Measurements from ENCODE around the gene PAPSS1. TPM values are rescaled to one million over a fixed set of nuclear protein-coding genes. Genes with fewer than 3 reads are reported as not detected.

Gene PAPSS1
- total and polyA plus RNA-seq, 2 of the 8 experiments (the other 6 are each of a cell fraction or from before 2014, with no cell fraction given), result 79.2 to 98.5 TPM

DNA sequence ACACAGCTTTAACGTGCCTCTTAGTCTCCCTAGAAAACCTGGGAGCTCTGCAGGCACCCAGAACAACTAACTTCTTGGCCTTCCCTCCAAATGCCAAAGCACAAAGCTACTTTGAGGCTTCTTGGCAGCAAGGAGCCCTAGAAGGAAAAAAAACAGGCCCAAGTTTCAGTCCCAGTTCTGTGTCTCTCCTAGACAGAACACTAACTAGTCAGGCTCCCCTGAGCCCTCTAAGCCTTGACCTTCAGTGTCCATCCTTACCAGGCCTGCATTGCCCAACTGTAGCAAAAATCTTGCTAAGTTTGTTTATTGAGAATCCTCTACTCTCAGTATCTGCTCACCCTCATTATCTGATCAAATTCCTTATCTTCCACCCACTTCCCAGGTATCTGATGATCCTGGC lies 79.2 kb downstream of the PAPSS1 start:
- H2BK20ac ChIP-seq (ENCODE audit: low read length), result no peak overlapping the region
- FAIRE-seq (no peak), DNase-seq (ENCODE audit: low read depth in 1 of 2, low spot score in 2 of 2) (no peak)
- no peak overlapping the region for H3K27ac ChIP-seq (ENCODE audit: low read depth, low read length)
- no peak overlapping the region for H3K4ac ChIP-seq (replicated peaks; ENCODE audit: insufficient read length, low read depth, low read length)
- TF ChIP-seq YY1 (IDR thresholded peaks at IDR 0.05; ENCODE audit: low read depth, low read length) (no peak), FOSL1 (IDR thresholded peaks at IDR 0.05; ENCODE audit: insufficient read depth, low read depth, low read length) (no peak), TAF7 (optimal IDR thresholded peaks at IDR 0.05; ENCODE audit: borderline replicate concordance, low read depth, low read length) (no peak), CBX5 (IDR thresholded peaks at IDR 0.05; ENCODE audit: low read depth, low read length) (no peak), SUZ12 (IDR thresholded peaks at IDR 0.05; ENCODE audit: low read length) (no peak)
- no peak overlapping the region for H2BK5ac ChIP-seq (ENCODE audit: low read depth, low read length)
- H3K9me3 ChIP-seq (ENCODE audit: insufficient read depth in 2 of 2, low read depth in 1 of 2, low read length in 1 of 2), result no peaks in the 10 kb centered on the region
- H4K91ac ChIP-seq (replicated peaks; ENCODE audit: insufficient read length, low read length), result no peak overlapping the region
- no peak overlapping the region for H2AFZ ChIP-seq (ENCODE audit: low read length)
- no peak overlapping the region for H3K56ac ChIP-seq (replicated peaks; ENCODE audit: insufficient read length, low read depth, low read length)
- no peaks in the 10 kb centered on the region for H3K79me2 ChIP-seq (ENCODE audit: control insufficient read depth in 1 of 2, insufficient read depth in 2 of 2, low read length in 2 of 2)
- no peak overlapping the region for H3K18ac ChIP-seq (ENCODE audit: extremely low read depth, low read length)
- 92% methylated on average over 1 of the region's 1 CpG; no CpG with 5 or more reads in 1 of the 2 experiments for WGBS, 2 experiments (ENCODE audit: extremely low coverage in 1 of 2, insufficient coverage in 1 of 2, insufficient read length in 1 of 2, insufficient replicate concordance in 2 of 2, low coverage in 1 of 2, low lambda C conversion rate in 2 of 2, missing lambda C conversion rate in 1 of 2)
- H2BK12ac ChIP-seq (ENCODE audit: low read depth, low read length), result no peak overlapping the region
- H3K4me3 ChIP-seq (ENCODE audit: extremely low read depth in 1 of 4, insufficient read depth in 2 of 4, low read depth in 3 of 4, low read length in 4 of 4), result no peak overlapping the region
- no peaks in the 10 kb centered on the region for H3K27me3 ChIP-seq (replicated peaks in 1 of 4; ENCODE audit: control insufficient read depth in 3 of 4, extremely low read depth in 1 of 4, insufficient read depth in 3 of 4, low read length in 3 of 4)
- H4K8ac ChIP-seq (ENCODE audit: extremely low read depth, insufficient read depth, low read length), result no peak overlapping the region
- CTCF ChIA-PET (ENCODE audit: partially characterized antibody), result interaction anchor here (0.9 to 1.1 kb wide), 2 partner anchors 8 to 95 kb away, joined by 4 read pairs; no protein-coding TSS in a partner anchor
- H4K20me1 ChIP-seq (replicated peaks in 1 of 2; ENCODE audit: control insufficient read depth in 1 of 2, insufficient read depth in 2 of 2, low read length in 2 of 2), result peaks cover 0 to 2% of the 10 kb centered on the region in 2 experiments
- H3K9ac ChIP-seq (replicated peaks in 1 of 4; ENCODE audit: extremely low read depth in 1 of 4, low read depth in 3 of 4, low read length in 3 of 4), result no peak overlapping the region
- no peak overlapping the region for H4K5ac ChIP-seq (ENCODE audit: insufficient read length, low read depth, low read length)
- no peak overlapping the region for H2AK5ac ChIP-seq (ENCODE audit: low read depth, low read length)
- no peaks in the 10 kb centered on the region for H3K23me2 ChIP-seq (ENCODE audit: low read depth, low read length)
- H3K4me2 ChIP-seq (ENCODE audit: insufficient read depth in 1 of 2, low read depth in 2 of 2, low read length in 2 of 2), result no peak overlapping the region
- H3K36me3 ChIP-seq (ENCODE audit: control insufficient read depth in 2 of 4, insufficient read depth in 4 of 4, low read length in 3 of 4), result peaks cover 0 to 14% (median 5%) of the 10 kb centered on the region in 4 experiments; a peak in 5 of 8 replicates
- H3K23ac ChIP-seq (ENCODE audit: insufficient read length), result no peak overlapping the region
- no peak overlapping the region for H2BK15ac ChIP-seq (ENCODE audit: low read length)
- H2BK120ac ChIP-seq (replicated peaks; ENCODE audit: low read depth, low read length), result no peak overlapping the region
- POLR2A ChIA-PET (ENCODE audit: partially characterized antibody), result no interaction called here
- no peaks in the 10 kb centered on the region for H3K79me1 ChIP-seq (ENCODE audit: low read depth, low read length)
- no peak overlapping the region for H3K14ac ChIP-seq (ENCODE audit: insufficient read length)
- no peaks in the 10 kb centered on the region; a peak in 1 of 7 replicates for H3K4me1 ChIP-seq (replicated peaks in 1 of 4; ENCODE audit: control insufficient read depth in 3 of 4, insufficient read depth in 4 of 4, low read length in 3 of 4)

Data from H1 (cell line).